ENCODE data around the gene ZNF324B.
A peak's percentile ranks its signal among the peaks of the same experiment; 100 is the strongest.
"Not testable (repeated sequence)": the region's sequence is repeated elsewhere in the genome, so short reads cannot be mapped to it uniquely, and the experiment has no call there.

The ZNF324B gene

DNA sequence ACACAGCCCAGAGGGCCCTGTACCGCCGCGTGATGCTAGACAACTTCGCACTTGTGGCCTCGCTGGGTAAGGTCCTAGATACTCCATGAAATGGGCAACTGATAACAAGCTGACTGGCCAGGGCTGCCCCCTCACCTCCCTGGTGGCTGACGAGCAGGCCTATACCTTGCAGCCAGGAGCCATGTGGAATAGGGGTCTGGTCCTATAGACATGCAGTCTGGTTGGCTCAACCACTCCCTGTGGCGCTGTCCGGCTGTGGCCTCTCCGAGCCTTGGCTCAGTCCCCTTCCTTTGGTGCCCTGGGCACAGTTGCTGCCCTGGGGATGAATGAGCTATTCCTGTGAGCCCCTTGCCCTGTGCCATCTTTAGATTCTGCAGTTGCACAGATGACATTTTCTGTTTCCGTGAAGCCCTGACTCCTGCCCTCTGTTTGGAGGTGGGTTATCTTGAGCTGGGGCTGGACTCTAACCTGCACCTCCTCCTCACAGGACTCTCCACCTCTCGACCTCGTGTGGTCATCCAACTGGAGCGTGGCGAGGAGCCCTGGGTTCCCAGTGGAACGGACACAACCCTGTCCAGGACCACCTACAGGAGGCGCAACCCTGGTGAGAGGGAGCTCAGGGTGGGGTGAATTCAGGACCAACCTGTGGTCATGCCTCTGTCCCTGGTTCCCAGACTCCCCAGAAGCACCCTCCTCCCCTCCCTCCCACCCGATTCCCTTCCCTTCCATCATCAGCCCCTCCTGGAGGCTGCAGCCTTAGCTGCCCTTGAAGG lies 18.0 kb downstream of the ZNF324B start:
- TF ChIP-seq ZNF274 (IDR thresholded peaks at IDR 0.05; ENCODE audit: low read depth, low read length) = no peak
- H3K4me3 ChIP-seq (ENCODE audit: low read length) = no peak overlapping the region

DNA sequence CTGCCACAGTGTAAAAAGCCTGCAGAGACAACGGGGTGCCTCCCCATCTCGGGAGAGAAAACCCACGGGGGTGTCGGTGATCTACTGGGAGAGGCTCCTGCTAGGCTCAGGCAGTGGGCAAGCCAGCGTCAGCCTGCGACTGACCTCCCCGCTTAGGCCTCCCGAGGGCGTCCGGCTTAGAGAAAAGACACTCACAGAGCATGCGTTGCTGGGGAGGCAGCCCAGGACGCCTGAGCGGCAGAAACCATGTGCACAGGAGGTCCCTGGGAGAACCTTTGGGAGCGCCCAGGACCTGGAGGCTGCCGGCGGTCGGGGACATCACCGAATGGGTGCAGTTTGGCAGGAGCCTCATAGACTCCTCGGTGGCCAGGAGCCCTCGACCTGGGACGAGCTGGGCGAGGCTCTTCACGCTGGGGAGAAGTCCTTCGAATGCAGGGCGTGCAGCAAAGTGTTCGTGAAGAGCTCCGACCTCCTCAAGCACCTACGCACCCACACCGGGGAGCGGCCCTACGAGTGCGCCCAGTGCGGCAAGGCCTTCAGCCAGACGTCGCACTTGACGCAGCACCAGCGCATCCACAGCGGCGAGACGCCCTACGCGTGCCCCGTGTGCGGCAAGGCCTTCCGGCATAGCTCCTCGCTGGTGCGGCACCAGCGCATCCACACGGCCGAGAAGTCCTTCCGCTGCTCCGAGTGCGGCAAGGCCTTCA lies 19.6 kb downstream of the ZNF324B start:
- H3K4me3 ChIP-seq (ENCODE audit: low read length) = not testable (repeated sequence)

DNA sequence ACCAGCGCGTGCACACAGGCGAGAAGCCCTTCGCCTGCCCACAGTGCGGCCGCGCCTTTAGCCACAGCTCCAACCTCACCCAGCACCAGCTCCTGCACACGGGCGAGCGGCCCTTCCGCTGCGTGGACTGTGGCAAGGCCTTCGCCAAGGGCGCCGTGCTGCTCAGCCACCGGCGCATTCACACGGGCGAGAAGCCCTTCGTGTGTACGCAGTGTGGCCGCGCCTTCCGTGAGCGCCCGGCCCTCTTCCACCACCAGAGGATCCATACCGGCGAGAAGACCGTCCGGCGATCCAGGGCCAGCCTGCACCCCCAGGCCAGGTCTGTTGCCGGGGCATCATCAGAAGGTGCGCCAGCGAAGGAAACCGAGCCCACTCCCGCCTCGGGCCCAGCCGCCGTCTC lies 20.3 kb downstream of the ZNF324B start:
- TF ChIP-seq ZNF274 (IDR thresholded peaks at IDR 0.05; ENCODE audit: low read depth, low read length) = no peak
- no peak overlapping the region for H3K4me3 ChIP-seq (ENCODE audit: low read length)

DNA sequence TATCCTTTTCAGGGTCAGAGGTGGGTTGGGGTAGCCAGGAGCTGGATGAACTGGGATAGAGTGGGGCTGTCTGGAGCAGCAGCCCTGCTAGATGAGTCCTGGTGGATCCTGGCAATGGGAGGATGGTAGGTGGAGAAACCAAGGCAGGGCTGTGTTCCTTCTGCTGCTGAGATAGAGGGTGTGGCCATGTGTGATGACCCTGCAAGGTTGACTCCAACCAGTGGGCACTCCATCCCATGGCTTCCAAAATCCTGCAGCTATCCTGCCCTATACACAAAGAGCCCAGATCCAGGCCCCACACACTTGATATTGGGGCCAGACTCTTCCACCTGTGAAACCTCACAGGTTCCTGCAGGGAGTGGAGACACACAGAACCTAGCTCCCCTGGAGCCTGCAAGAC lies 22.4 kb downstream of the ZNF324B start:
- H3K4me3 ChIP-seq (ENCODE audit: low read length) = no peak overlapping the region
- no peak for TF ChIP-seq ZNF274 (IDR thresholded peaks at IDR 0.05; ENCODE audit: low read depth, low read length)

DNA sequence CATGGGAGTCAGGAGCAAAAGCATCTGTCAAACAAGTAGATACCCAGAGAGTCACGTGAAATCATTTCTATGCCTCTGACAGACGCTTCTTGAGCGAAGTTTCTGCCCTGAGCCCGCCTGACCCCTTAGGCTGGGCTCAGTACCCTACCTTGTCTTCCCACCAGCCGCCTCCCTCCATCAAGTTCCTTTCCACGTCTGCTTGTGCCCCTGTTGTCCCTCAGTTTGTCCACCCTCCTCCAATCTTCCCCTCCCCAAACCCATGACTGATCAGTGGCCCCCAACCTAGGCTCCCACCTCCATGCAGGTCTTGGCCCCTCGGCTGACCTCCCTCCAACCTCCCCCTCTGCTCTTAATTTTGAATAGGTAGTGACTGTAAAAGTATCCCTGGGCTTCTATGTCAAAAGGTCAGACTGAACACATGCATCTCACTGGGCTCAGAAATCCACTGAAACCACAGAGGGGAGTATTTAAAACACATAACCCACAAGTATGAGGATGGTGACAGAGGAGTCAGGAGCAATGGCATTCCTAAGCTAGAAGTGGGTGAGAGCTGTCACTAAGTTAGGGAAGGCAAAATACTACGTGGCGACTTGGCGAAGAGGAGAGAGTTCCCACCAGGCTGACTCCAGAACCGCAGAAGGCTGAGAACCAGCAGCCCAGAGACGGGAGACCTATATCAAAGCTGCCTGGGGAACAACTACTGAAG lies 23.0 kb downstream of the ZNF324B start:
- no peak overlapping the region for H3K4me3 ChIP-seq (ENCODE audit: low read length)
- no peak for TF ChIP-seq ZNF274 (IDR thresholded peaks at IDR 0.05; ENCODE audit: low read depth, low read length)

DNA sequence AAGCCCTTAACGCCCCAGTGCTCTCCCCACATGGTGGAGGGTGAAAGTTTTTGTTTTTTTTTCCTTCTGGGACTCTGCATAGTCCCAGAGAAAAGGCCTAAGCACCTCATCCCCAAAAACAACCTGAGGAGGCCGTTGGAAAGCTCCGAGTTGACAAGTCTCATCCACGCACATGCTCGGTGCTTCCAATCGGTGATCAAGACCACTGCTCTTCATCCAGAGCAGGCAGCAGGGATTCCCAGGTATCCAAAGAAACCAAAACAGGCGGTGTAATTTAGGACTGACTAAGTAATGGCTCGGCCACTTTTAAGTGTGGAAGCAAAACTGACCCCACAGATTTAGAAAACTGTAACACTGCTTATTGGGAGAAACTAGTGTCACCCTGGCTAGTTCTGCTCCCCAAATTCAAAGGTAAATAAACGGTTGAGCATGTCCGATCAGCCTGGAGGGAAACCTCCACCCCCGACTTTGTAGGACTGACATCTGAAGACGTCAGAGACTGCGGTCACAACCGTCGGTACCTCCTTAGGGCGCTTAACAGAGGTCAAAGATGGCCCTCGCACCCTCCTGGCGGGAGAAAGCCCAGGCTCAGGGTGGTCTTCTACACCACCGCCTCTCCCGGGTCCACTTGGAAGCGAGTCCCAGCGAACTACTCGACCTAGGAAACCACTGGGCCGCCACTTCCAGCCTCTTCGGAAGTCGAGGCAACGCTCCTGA lies 23.7 kb downstream of the ZNF324B start:
- no peak for TF ChIP-seq ZNF274 (IDR thresholded peaks at IDR 0.05; ENCODE audit: low read depth, low read length)
- peak overlapping the region; percentile 85; the same call in 1 of the 2 replicates for H3K4me3 ChIP-seq (ENCODE audit: low read length)

DNA sequence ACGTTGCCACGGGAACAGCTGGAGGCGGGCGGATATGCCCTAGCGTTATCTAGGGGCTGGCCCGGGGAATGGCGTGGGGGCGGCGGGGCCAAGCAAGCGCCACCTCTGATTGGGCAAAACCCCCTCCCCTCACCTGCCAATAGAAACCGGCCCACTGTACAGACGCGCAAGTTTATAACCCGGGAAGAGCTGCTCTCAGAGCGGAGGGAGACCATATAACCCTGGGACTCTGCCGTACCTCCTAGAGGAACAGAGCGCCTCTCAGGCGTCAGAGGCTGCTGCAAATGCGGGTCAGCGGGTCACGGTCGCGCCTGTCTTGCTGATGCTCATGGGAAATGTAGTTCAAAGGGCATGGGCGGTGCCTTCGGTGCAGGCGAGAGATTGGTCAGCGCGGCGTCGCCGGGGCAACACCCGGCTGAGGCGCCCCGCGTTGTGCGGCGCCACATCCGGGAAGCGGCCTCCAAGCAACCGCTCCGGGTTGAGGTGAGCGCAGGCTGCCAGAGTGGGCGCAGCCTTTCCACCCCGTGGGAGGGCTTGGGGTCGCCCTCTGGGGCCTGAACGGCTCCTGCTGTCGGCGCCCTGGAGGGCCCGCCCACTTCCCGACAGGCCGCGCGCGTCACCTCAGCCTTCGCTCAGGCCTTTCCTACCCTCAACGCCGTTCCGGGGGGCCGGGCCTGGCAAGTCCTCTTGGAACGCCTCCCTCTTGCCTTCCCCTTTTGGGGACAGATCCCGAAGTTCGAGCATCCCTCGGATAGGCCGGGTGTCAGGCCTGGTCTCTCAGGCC lies 24.5 kb downstream of the ZNF324B start, which contains the start of gene ZNF446:
Gene ZNF446 (plus strand): TSS at position 639 of the 784 bp plus-strand sequence. CDS start 867 bp downstream, outside the sequence.
- H3K4me3 ChIP-seq (ENCODE audit: low read length) = peak within 1 kb of the TSS; percentile 85

DNA sequence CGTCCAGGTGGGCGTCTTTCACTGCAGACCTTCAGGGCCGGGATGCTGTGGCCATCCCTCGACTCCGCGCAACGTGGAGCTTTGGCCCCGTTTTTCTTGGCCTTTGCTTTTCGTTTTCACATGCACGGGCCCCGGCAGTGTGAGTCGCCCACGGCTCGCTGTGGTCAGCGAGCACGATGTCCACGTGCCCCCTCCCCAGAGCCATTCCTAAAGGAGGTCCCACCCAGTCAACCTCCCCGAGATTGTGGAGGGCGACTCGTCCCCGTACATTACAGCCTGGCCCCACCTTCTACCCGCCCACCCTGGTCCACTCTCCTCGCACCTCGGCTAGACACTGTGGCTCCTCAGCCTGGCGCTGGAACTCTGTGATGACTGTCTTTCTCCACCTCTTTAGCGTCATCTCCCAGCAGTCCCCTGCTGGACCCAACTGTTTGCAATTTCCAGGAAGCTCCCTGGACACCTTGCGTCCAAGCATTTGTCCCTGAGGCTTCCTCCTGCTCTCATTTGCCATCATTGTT lies 25.1 kb downstream of the ZNF324B start:
- no peak for TF ChIP-seq ZNF274 (IDR thresholded peaks at IDR 0.05; ENCODE audit: low read depth, low read length)
- H3K4me3 ChIP-seq (ENCODE audit: low read length) = peak overlapping the region; percentile 85

More for the DNA sequence above, 24.5 kb downstream of the ZNF324B start, which contains the start of gene ZNF446:
- TF ChIP-seq ZNF274 (IDR thresholded peaks at IDR 0.05; ENCODE audit: low read depth, low read length) = no peak

DNA sequence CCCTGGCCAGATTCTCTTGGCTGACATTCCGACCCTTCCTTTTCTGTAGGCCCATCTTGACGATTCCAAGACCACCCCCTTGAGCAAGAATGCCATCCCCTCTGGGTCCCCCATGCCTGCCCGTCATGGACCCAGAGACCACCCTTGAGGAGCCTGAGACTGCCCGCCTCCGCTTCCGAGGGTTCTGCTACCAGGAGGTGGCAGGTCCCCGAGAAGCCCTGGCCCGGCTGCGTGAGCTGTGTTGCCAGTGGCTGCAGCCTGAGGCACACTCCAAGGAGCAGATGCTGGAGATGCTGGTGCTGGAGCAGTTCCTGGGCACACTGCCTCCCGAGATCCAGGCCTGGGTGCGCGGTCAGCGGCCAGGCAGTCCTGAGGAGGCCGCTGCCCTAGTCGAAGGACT lies 25.7 kb downstream of the ZNF324B start:
- TF ChIP-seq ZNF274 (IDR thresholded peaks at IDR 0.05; ENCODE audit: low read depth, low read length) = no peak
- no peak overlapping the region; the same call in 1 of the 2 replicates for H3K4me3 ChIP-seq (ENCODE audit: low read length)

DNA sequence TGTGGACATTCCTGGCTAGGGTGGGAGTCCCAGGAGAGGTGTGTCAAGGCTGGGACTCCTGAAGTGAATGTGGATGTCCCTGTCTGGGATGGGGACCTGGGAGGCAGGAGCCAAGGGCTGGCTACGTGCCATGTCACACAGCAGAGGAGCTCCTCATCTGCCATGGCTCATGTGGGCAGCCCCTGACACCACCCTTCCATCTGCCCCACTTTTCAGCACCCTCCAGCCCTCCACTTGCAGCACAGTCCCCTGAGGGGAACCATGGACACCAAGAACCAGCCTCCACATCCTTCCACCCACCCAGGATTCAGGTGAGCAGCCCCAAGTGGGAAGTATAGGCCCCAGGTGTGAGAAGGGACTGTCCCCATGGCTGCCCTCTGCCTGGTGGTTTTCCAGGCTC lies 26.4 kb downstream of the ZNF324B start:
- TF ChIP-seq ZNF274 (IDR thresholded peaks at IDR 0.05; ENCODE audit: low read depth, low read length) = no peak
- H3K4me3 ChIP-seq (ENCODE audit: low read length) = no peak overlapping the region

DNA sequence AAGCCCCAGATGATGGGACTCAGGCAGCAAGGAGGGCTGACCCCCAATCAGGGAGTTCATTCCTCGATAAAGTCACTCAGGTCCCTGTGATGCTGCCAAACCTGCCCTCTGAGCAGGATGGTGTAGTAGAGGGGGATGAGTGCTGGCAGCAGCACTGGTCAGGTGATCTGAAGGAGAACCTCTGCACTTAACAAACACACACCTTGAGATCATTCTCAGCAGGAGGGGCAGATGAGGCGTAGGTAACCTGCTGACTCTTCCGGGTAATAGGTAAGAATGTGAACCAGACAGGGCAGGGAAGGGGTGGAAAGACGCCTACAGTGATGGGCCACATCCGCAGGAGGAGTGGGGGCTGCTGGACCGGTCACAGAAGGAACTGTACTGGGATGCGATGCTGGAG lies 27.9 kb downstream of the ZNF324B start:
- no peak for TF ChIP-seq ZNF274 (IDR thresholded peaks at IDR 0.05; ENCODE audit: low read depth, low read length)
- H3K4me3 ChIP-seq (ENCODE audit: low read length) = no peak overlapping the region

DNA sequence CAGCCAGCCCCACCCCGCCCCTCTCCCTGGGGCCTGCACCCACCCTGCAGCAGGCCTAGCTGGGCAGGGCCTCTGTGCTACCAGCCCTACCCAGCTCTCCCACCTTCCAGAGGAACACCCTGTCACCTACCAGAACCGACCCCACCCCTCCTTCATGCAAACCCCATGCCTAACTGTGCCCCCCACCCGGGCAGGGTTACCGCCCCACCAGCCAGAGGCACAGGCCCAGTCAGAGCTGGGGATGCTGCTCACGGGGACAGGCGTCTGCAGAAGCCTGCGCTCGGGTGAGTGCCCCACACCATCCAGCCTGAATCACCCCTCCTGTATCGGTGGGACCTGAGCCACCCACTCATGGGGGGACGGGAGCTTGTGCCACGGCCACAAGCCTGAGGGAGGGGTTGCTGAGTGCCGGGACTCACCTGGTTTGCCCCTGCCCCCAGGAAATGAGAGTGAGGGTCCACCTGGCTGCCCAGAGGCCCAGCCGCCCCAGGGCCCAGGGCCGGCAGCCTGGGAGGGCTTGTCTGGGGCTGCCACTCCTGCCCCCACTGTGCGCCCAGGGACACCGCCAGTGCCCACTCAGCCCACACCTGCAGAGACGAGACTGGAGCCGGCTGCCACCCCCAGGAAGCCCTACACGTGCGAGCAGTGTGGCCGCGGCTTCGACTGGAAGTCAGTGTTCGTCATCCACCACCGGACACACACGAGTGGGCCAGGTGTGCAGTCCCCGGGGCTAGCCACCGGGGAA lies 28.5 kb downstream of the ZNF324B start:
- H3K4me3 ChIP-seq (ENCODE audit: low read length) = no peak overlapping the region
- TF ChIP-seq ZNF274 (IDR thresholded peaks at IDR 0.05; ENCODE audit: low read depth, low read length) = no peak

All from GM08714 (cell line).